AG04450 (cell line): ENCODE results near the gene TMIGD2. TPM values are rescaled to one million over a fixed set of nuclear protein-coding genes. Genes with fewer than 3 reads are reported as not detected.
A peak's percentile ranks its signal among the peaks of the same experiment; 100 is the strongest.

Source experiments
- CTCF ChIA-PET: fragments of 300-600, 350-600 bp; formaldehyde crosslinking; extraction: SDS; loops from one replicate; lab custom pipeline; 2022; ENCODE audit warnings: antibody characterized with exemption, inconsistent platforms; lab: Charles Lee
- POLR2A ChIA-PET: fragments of 350-600 bp; formaldehyde crosslinking; extraction: SDS; loops from one replicate; lab custom pipeline; 2021; ENCODE audit warnings: antibody characterized with exemption, inconsistent platforms; lab: Yijun Ruan, JAX
- DNase-seq: peaks from one replicate; pipeline ENCODE4 v3.0.0-alpha.2; 2011; ENCODE audit warnings: low read depth, low spot score
- H3K27ac ChIP-seq: one replicate; pipeline ENCODE4 v1.5.1; 2012; ENCODE audit warnings: low read depth, low read length, control low read depth
- H3K27me3 ChIP-seq: one replicate; pipeline ENCODE4 v1.6.0; 2012; ENCODE audit warnings: low read length; ENCODE audit not compliant: control insufficient read depth, insufficient read depth
- H3K4me3 ChIP-seq: 2 replicates; pipeline ENCODE4 v1.5.1; 2011; ENCODE audit warnings: mild to moderate bottlenecking, low read depth, low read length, control low read depth
- H3K9me3 ChIP-seq: 2 replicates; pipeline ENCODE4 v1.5.1; 2012; ENCODE audit warnings: low read length; ENCODE audit not compliant: control insufficient read depth, insufficient read depth
- polyA plus RNA-seq: library from polyadenylated mRNA; depleted of rRNA; stranded (reverse); fragments of >200 nt; gene quantifications from 2 replicates; pipeline ENCODE4 v1.2.3, GENCODE V29; 2011
- TF ChIP-seq, protein P1 (sequence below): IDR thresholded peaks from 2 replicates; pipeline ENCODE4 v1.5.1; 2011; ENCODE audit warnings: low read depth, low read length, control low read depth, inconsistent platforms

Gene TMIGD2
- polyA plus RNA-seq, 1 experiment = not detected

DNA sequence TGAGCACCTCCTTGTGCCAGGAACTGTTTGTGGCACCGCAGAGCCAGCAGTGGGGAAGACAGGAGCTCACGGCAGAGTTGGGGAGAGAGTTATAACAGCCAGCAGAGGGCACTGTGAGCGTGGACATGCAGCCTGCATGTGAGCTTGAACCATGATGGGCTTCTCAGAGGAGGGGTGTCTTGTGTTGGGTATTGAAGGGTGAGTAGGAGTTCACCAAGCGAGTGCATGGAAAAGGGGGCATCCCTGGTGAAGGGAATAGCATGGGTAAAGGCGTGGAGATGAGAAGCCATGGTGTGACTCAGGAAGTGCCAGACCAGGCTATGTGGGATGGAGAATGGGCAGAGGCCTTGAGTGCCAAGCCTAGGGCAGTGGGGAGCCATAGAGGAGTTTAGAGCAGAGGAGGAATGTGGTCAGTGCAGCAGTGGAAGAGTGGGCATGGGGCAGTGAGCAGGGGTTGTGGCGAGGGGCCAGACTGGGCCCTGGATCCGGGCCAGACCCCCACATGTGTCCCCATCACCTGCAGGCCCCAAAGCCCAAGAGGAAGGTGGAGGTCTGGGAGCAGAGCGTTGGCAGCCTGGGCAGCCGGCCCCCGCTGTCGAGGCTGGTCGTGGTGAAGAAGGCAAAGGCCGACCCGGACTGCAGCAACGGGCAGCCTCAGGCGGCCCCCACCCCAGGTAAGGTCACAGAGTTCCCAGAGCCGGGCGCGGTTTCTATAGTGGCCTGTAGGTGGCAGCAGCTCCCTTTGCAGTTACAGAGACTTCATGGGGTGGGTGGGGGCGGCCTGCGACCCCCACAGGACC, 34.9 kb downstream of the TMIGD2 start:
- CTCF ChIA-PET = interaction anchor here (0.6 to 4.2 kb wide), 18 partner anchors 10 to 691 kb away, joined by 3 to 58 read pairs (median 4); partner anchors contain the start of genes CHAF1A, MPND and YJU2

GRCh38 chr19:4266253-4267000, 35.8 kb downstream of the TMIGD2 start:
- Histone ChIP-seq H3K27ac (no peak overlapping the region), H3K4me3 (no peak overlapping the region), H3K9me3 (peaks cover under 1% of the 10 kb centered on the region; the same call in 1 of the 2 replicates), H3K27me3 (no peaks in the 10 kb centered on the region)
- DNase-seq = no peak
- CTCF ChIA-PET = interaction anchor here (0.7 to 4.2 kb wide), 9 partner anchors 11 to 259 kb away, joined by 3 to 58 read pairs (median 4); partner anchors contain the start of gene MPND
- TF ChIP-seq, protein P1, sequence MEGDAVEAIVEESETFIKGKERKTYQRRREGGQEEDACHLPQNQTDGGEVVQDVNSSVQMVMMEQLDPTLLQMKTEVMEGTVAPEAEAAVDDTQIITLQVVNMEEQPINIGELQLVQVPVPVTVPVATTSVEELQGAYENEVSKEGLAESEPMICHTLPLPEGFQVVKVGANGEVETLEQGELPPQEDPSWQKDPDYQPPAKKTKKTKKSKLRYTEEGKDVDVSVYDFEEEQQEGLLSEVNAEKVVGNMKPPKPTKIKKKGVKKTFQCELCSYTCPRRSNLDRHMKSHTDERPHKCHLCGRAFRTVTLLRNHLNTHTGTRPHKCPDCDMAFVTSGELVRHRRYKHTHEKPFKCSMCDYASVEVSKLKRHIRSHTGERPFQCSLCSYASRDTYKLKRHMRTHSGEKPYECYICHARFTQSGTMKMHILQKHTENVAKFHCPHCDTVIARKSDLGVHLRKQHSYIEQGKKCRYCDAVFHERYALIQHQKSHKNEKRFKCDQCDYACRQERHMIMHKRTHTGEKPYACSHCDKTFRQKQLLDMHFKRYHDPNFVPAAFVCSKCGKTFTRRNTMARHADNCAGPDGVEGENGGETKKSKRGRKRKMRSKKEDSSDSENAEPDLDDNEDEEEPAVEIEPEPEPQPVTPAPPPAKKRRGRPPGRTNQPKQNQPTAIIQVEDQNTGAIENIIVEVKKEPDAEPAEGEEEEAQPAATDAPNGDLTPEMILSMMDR = no peak
- POLR2A ChIA-PET = interaction anchor here (0.5 to 1.0 kb wide), 2 partner anchors 19 to 382 kb away, joined by 5 to 9 read pairs; partner anchors contain the start of gene YJU2

More for the DNA sequence above, 34.9 kb downstream of the TMIGD2 start:
- Histone ChIP-seq H3K27ac (no peak overlapping the region), H3K27me3 (no peaks in the 10 kb centered on the region), H3K9me3 (peaks cover 8% of the 10 kb centered on the region), H3K4me3 (no peak overlapping the region)
- POLR2A ChIA-PET = interaction anchor here (0.5 to 1.1 kb wide), 5 partner anchors 18 to 381 kb away, joined by 3 to 9 read pairs (median 5); partner anchors contain the start of genes MPND and YJU2
- DNase-seq = no peak
- TF ChIP-seq, protein P1 = peak; percentile 81

GRCh38 chr19:4264812-4265211, 37.4 kb downstream of the TMIGD2 start:
- DNase-seq = no peak
- Histone ChIP-seq H3K9me3 (no peaks in the 10 kb centered on the region; the same call in 1 of the 2 replicates), H3K27ac (no peak overlapping the region), H3K27me3 (no peaks in the 10 kb centered on the region), H3K4me3 (no peak overlapping the region)
- ChIA-PET CTCF (interaction anchor here (4.2 kb wide), 1 partner anchor 88 kb away, joined by 58 read pairs; no protein-coding TSS in a partner anchor), POLR2A (no interaction called here)
- TF ChIP-seq, protein P1 = no peak

GRCh38 chr19:4260613-4261191, 41.5 kb downstream of the TMIGD2 start:
- DNase-seq = no peak
- Histone ChIP-seq H3K27me3 (no peaks in the 10 kb centered on the region), H3K4me3 (no peak overlapping the region), H3K9me3 (peaks cover 8% of the 10 kb centered on the region), H3K27ac (no peak overlapping the region)
- ChIA-PET CTCF (interaction anchor here (0.7 to 1.2 kb wide), 2 partner anchors 82 to 462 kb away, joined by 3 read pairs; no protein-coding TSS in a partner anchor), POLR2A (interaction anchor here (1.4 kb wide), 1 partner anchor 14 kb away, joined by 4 read pairs; the partner anchor contains the start of gene YJU2)
- TF ChIP-seq, protein P1 = no peak
